ENCODE results near the gene CLDN1. TPM values are rescaled to one million over a fixed set of nuclear protein-coding genes. Genes with fewer than 3 reads are reported as not detected.

CLDN1 gene
- total RNA-seq, 2 experiments from 2014 or later = 1.6 TPM

DNA sequence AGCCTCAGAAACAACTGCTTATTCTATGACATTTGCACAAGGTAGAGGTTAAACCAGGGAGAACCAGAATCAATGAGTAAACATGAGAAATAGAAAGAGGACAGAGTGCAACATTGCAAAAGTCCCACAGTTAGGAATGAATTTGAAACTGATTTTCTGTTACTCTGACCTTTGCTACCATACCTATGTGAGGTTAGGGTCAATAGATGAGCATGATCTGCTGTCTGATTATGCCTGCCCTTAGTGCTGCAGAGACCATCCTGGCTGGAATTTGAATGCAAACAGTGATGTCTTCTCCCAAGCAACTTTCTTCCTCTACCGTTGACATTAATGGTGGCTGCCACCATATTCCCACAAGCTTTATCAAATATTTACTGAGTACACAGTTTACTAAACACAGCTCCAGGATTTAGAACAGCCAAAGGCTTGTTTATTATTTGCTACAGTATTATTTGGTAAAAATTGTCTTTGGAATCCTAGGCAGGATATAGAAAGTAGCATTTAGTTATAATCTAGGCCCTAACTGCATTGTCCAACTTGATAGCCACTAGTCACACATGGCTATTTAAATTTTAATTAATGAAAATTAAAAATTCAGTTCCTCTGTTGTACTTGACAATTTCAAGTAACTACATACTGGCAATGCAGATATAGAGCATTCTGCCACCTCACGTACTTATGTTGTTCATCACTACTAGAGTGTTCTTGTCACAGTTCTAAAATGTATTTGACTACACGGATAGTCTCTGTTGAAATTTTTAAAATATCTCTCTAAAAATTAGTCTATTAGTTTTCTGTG lies 8.9 kb upstream of the CLDN1 start:
- no peaks in the 10 kb centered on the region for H3K36me3 Mint-ChIP-seq (ENCODE audit: low read depth)
- CTCF ChIA-PET = interaction anchor here (1.4 kb wide), 1 partner anchor 9 kb away, joined by 6 read pairs; the partner anchor contains the start of gene CLDN1

DNA sequence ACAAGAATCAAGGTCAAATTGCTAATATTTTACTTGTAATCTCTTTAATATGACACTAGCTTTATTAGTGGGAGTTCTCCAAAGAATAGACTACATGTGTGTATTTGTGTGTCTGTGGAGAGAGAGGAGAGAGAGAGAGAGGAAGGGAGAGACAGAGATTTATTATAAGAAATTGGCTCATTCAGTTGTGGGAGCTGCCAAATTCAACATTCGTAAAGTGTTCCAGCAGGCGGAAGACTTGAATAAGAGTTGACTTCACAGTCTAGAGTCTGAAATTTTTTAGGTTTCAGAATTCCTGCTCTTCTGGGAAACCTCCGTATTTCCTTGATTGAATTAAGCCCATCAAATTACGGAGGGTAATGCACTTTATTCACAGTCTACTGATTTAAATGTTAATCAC lies 4.7 kb upstream of the CLDN1 start:
- POLR2A ChIA-PET = no interaction called here
- peaks cover 48% of the 10 kb centered on the region for H3K27me3 Mint-ChIP-seq
- intact Hi-C loops (cut with DNase I, micrococcal nuclease) = no loop called here

More for the DNA sequence above, 8.9 kb upstream of the CLDN1 start:
- intact Hi-C loops (cut with DNase I, micrococcal nuclease) = no loop called here
- Mint-ChIP-seq H3K27me3 (peaks cover 32% of the 10 kb centered on the region), H3K4me1 (no peaks in the 10 kb centered on the region), H3K9me3 (ENCODE audit: low read depth) (no peaks in the 10 kb centered on the region), H3K4me3 (no peak overlapping the region), H3K27ac (no peak overlapping the region)
- POLR2A ChIA-PET = no interaction called here
- ATAC-seq = no peak
- no peak for DNase-seq

DNA sequence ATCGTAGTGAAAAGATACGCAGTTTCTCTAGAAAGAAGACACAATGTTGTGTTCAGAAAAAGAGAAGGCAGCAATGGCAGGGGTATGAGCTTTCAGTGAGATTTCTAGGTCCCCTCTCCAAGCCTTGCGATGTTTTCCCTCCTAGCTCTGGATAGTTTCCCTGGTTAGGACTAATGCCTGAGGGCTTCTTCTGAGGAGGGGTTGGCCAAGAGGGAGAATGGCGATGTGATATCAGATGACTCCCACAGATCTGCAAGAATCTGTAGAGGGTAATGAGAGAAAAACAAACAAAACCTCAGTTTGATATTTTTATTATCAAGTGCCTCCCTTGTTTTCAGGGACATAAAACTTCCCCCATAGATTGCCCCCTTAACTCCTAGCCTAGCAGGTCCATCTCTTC lies 4.1 kb upstream of the CLDN1 start:
- DNase-seq (no peak), ATAC-seq (no peak)
- Mint-ChIP-seq H3K36me3 (ENCODE audit: low read depth) (no peaks in the 10 kb centered on the region), H3K27ac (no peak overlapping the region), H3K9me3 (ENCODE audit: low read depth) (no peaks in the 10 kb centered on the region), H3K4me3 (no peak overlapping the region), H3K27me3 (peaks cover 49% of the 10 kb centered on the region), H3K4me1 (peaks cover 12% of the 10 kb centered on the region)
- POLR2A ChIA-PET = no interaction called here
- CTCF ChIA-PET = no interaction called here
- intact Hi-C loops (cut with DNase I, micrococcal nuclease) = no loop called here

More for the DNA sequence above, 4.7 kb upstream of the CLDN1 start:
- Mint-ChIP-seq H3K4me1 (peaks cover 11% of the 10 kb centered on the region), H3K27ac (no peak overlapping the region), H3K36me3 (ENCODE audit: low read depth) (no peaks in the 10 kb centered on the region), H3K4me3 (no peak overlapping the region), H3K9me3 (ENCODE audit: low read depth) (no peaks in the 10 kb centered on the region)
- no peak for DNase-seq
- CTCF ChIA-PET = no interaction called here
- no peak for ATAC-seq

DNA sequence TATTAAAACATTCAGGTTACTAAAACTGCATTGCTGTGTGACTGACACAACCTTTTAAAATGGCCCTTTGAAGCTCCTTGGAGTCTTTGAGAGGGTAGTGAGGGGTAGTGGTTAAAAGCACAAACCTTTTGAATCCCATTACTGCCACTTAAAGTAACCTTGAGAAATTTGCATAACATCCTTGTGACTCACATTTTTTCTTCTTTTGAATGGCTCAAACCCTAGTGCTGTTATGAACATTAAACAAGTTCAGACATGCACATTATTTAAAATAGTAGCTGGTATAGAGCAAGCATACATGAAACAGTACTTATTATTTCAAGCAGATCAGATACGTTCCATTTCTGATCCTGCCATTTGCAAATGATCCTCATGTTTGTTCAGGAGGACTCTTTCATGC lies 3.7 kb upstream of the CLDN1 start:
- ATAC-seq = peak; percentile 50
- peaks cover 53% of the 10 kb centered on the region for H3K27me3 Mint-ChIP-seq
- POLR2A ChIA-PET = no interaction called here
- no peaks in the 10 kb centered on the region for H3K9me3 Mint-ChIP-seq (ENCODE audit: low read depth)
- no peak for DNase-seq
- intact Hi-C loops (cut with DNase I, micrococcal nuclease) = no loop called here
- H3K4me3 Mint-ChIP-seq = no peak overlapping the region
- no peaks in the 10 kb centered on the region for H3K36me3 Mint-ChIP-seq (ENCODE audit: low read depth)
- H3K27ac Mint-ChIP-seq = no peak overlapping the region
- CTCF ChIA-PET = interaction anchor here (1.7 kb wide), 1 partner anchor 99 kb away, joined by 3 read pairs; no protein-coding TSS in a partner anchor
- peaks cover 15% of the 10 kb centered on the region for H3K4me1 Mint-ChIP-seq

DNA sequence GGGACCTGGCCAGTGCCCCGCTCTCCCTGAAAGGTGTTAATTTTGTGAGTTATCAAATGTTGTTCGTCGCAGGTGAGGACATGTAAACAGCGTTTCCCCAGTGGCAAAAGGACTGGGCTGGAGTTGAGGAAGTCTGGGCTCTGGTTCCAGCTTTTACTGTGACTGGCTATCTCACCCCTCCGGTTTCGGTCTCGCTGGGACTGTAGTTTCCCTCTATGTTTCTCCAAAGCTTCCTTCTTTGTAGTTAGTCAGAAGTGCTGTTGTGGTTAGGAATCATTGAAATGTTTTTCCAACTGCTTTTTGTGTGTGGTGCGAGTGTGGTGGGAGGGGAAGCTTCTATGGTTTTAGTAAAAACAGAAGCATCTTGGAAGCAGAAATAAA lies 990 bp upstream of the CLDN1 start:
- intact Hi-C loops (cut with DNase I, micrococcal nuclease) = loop anchor here in 1 of 2 experiments (2.0 to 5.0 kb wide), 2 partner anchors 362 to 729 kb away; no protein-coding TSS in a partner anchor
- DNase-seq = no peak
- no peaks in the 10 kb centered on the region for H3K9me3 Mint-ChIP-seq (ENCODE audit: low read depth)
- H3K36me3 Mint-ChIP-seq (ENCODE audit: low read depth) = no peaks in the 10 kb centered on the region
- no peak overlapping the region for H3K4me3 Mint-ChIP-seq
- H3K27ac Mint-ChIP-seq = no peak overlapping the region
- CTCF ChIA-PET = interaction anchor here (0.7 to 3.3 kb wide), 16 partner anchors 15 to 362 kb away, joined by 3 to 16 read pairs (median 4); no protein-coding TSS in a partner anchor
- H3K27me3 Mint-ChIP-seq = peaks cover 49% of the 10 kb centered on the region
- ATAC-seq = no peak
- POLR2A ChIA-PET = no interaction called here
- peaks cover 35% of the 10 kb centered on the region for H3K4me1 Mint-ChIP-seq

DNA sequence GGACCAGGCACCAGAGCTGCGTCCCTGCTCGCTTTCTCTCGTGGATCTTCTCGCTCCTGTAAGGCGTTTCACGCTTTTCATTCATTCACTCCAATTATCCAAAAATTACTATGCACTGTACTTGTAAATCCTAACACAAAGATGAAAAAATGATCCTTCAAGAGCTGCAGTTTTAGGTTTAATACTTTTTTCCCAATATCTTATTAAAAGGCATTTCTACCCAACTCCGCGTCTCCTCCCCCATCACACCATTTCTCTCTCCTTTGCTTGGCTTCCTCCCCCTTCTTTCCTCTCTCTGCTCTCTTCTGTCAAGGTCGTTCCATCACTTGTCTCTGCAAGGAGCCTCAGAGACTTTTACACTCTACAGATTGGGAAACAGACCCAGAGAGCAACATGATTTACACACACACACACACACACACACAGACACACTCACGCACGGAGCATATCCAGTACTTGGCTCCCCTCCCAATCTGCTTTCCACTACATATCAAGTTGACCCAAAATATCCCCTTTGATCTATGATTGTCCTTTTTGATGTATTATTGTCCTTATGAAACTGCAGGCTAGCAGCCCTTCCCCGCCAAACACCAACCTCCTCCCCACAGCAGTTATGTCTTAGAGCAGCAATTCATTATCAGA lies 479 bp upstream of the CLDN1 start:
- no peaks in the 10 kb centered on the region for H3K36me3 Mint-ChIP-seq (ENCODE audit: low read depth)
- DNase-seq (no peak), ATAC-seq (no peak)
- ChIA-PET CTCF (interaction anchor here (0.6 to 3.3 kb wide), 26 partner anchors 8 to 1146 kb away, joined by 3 to 16 read pairs (median 4); no protein-coding TSS in a partner anchor), POLR2A (no interaction called here)
- peaks cover 50% of the 10 kb centered on the region for H3K27me3 Mint-ChIP-seq
- peaks cover 40% of the 10 kb centered on the region for H3K4me1 Mint-ChIP-seq
- no peak overlapping the region for H3K27ac Mint-ChIP-seq
- H3K9me3 Mint-ChIP-seq (ENCODE audit: low read depth) = no peaks in the 10 kb centered on the region
- H3K4me3 Mint-ChIP-seq = peak overlapping the region; percentile 71
- intact Hi-C loops (cut with DNase I, micrococcal nuclease) = loop anchor here (1.0 to 5.0 kb wide), 4 partner anchors 97 to 730 kb away; no protein-coding TSS in a partner anchor

DNA sequence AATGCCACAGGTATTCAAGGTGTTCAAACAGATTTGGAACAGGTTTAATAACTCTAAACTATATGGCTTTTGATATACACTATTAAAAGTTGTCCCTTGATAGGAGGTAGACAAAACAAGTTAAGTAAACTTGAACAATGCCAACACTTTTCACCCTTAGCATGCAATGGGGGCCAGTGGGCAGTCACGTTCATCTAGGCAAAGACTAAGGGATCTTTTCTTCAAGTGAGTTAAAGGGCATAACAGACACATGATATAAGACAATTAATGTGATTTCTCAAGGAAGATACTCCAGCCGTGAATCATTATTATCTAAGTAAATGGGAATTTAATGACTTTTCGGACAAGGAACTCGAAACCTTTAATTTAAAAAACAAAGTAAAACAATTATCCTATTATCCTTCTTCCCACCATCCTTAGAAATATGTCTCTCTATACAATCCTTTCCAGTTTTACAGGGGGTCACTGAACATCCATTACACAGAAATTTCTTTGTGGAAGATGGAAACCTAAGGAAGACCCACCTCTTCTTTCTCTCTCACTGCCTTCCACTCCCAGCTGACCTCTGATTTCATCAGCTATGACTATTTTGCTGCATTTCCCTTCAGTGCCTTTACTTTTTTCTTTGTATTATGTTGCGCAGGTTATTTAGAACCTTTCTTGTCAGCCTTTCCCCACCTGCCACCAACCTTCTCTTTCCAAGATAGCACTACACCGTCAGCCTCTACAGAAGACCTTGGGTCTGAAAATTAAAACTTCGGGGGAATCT lies 1.5 kb downstream of the CLDN1 start:
- ATAC-seq (no peak), DNase-seq (no peak)
- POLR2A ChIA-PET = no interaction called here
- H3K9me3 Mint-ChIP-seq (ENCODE audit: low read depth) = no peaks in the 10 kb centered on the region
- CTCF ChIA-PET = interaction anchor here (0.6 to 3.5 kb wide), 8 partner anchors 7 to 360 kb away, joined by 3 to 16 read pairs (median 5); no protein-coding TSS in a partner anchor
- H3K36me3 Mint-ChIP-seq (ENCODE audit: low read depth) = no peaks in the 10 kb centered on the region
- peak overlapping the region; percentile 71 for H3K4me3 Mint-ChIP-seq
- H3K27ac Mint-ChIP-seq = no peak overlapping the region
- peaks cover 47% of the 10 kb centered on the region for H3K27me3 Mint-ChIP-seq
- H3K4me1 Mint-ChIP-seq = peaks cover 41% of the 10 kb centered on the region
- intact Hi-C loops (cut with DNase I, micrococcal nuclease) = loop anchor here in 1 of 2 experiments (5.0 kb wide), 1 partner anchor 732 kb away; no protein-coding TSS in a partner anchor

DNA sequence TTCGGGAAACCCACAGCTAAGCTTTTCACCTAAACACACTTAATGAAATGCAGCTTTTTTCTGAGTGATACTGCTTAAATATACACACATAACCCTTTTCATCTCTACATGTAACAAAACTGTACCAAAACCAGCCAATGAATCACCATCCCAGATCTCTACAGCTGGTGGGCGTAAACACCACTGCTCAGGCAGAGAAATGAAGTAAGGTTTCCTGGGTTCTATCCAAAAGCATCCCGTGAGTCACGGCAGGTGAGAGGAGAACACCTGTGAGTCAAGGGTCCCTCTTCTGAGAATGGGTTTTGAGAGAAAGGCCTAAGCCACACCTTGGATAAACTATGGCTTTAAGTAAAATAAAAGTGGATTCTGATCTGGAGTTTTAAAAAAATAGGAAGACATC lies 2.6 kb downstream of the CLDN1 start:
- Mint-ChIP-seq H3K27ac (peak overlapping the region; percentile 79), H3K36me3 (ENCODE audit: low read depth) (no peaks in the 10 kb centered on the region), H3K4me3 (peak overlapping the region; percentile 47), H3K9me3 (ENCODE audit: low read depth) (no peaks in the 10 kb centered on the region), H3K4me1 (peaks cover 41% of the 10 kb centered on the region), H3K27me3 (peaks cover 48% of the 10 kb centered on the region)
- DNase-seq = peak; percentile 78
- POLR2A ChIA-PET = no interaction called here
- intact Hi-C loops (cut with DNase I, micrococcal nuclease) = loop anchor here (1.0 to 10.0 kb wide), 4 partner anchors 13 to 1035 kb away; no protein-coding TSS in a partner anchor
- ATAC-seq = peak; percentile 82
- CTCF ChIA-PET = interaction anchor here (0.7 to 3.5 kb wide), 5 partner anchors 13 to 790 kb away, joined by 3 to 14 read pairs (median 3); no protein-coding TSS in a partner anchor

DNA sequence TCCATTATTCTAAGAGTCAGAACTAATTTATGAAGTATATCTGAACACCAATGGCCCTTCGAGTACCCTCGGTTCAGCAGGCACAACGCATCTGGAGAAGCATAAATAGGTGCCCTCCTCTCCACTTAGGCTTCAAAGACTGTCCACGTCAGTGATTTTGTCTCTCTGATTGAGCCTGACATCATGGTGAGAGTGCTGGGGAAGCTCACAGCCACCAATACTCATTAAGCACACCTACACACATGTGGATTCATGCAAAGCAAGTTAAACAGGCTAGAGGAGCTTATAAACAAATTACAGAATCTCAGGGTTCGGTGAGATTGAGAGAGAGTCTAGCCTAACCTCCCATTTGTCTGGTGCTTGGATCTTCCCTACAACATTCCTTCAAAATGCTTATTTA lies 3.6 kb downstream of the CLDN1 start:
- no peaks in the 10 kb centered on the region for H3K9me3 Mint-ChIP-seq (ENCODE audit: low read depth)
- POLR2A ChIA-PET = no interaction called here
- peaks cover 43% of the 10 kb centered on the region for H3K27me3 Mint-ChIP-seq
- DNase-seq = peak; percentile 24
- peak; percentile 30 for ATAC-seq
- no peaks in the 10 kb centered on the region for H3K36me3 Mint-ChIP-seq (ENCODE audit: low read depth)
- intact Hi-C loops (cut with DNase I, micrococcal nuclease) = loop anchor here (1.0 to 10.0 kb wide), 3 partner anchors 12 to 1034 kb away; no protein-coding TSS in a partner anchor
- H3K27ac Mint-ChIP-seq = peak overlapping the region; percentile 79
- peak overlapping the region; percentile 18 for H3K4me3 Mint-ChIP-seq
- CTCF ChIA-PET = interaction anchor here (0.9 to 3.5 kb wide), 4 partner anchors 12 to 352 kb away, joined by 3 to 14 read pairs (median 4); no protein-coding TSS in a partner anchor
- H3K4me1 Mint-ChIP-seq = peaks cover 41% of the 10 kb centered on the region

DNA sequence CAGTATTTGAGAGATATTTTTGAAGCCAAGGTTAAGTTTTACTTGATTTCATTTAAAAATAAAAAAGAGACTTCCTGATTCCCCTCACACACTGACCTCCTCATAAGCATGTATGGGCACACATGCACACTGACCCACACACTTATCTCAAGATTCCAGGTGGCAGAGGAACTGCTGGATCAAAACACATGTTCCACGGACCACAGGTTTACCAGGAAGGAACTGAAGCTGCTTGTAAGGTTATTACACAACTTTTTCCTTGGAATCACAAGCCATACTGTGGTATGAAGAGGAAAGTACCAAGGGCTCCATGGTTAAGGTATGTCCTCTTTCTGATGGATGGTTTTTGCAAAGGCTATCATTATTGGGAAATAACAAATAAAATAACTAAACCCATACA lies 7.5 kb downstream of the CLDN1 start:
- ChIA-PET POLR2A (no interaction called here), CTCF (no interaction called here)
- peaks cover 27% of the 10 kb centered on the region for H3K27me3 Mint-ChIP-seq
- ATAC-seq = no peak
- DNase-seq = no peak
- no peak overlapping the region for H3K27ac Mint-ChIP-seq
- H3K4me3 Mint-ChIP-seq = no peak overlapping the region
- H3K36me3 Mint-ChIP-seq (ENCODE audit: low read depth) = no peaks in the 10 kb centered on the region
- peaks cover 20% of the 10 kb centered on the region for H3K4me1 Mint-ChIP-seq
- intact Hi-C loops (cut with DNase I, micrococcal nuclease) = loop anchor here in 1 of 2 experiments (5.0 to 10.0 kb wide), 2 partner anchors 107 to 1030 kb away; no protein-coding TSS in a partner anchor
- no peaks in the 10 kb centered on the region for H3K9me3 Mint-ChIP-seq (ENCODE audit: low read depth)

DNA sequence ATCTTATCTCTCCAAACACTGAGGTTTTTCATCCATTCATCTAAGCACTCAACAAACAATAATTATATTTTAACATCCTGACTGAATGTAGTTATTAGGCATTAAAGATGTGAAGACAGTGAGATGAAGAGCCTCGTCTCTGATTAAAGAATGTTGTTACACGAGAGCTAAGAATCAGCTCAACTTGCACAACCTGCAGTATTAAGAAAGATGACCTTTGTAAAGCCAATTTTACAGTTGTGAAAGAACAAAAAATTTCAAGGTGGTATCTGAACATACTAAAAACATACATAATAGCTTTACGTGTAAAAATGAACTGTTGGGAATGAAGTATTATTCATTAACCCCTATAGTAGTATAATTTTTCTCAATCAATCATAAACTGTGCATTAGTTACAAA lies 12.8 kb downstream of the CLDN1 start:
- H3K4me1 Mint-ChIP-seq = peaks cover 26% of the 10 kb centered on the region
- intact Hi-C loops (cut with DNase I, micrococcal nuclease) = loop anchor here (5.0 to 10.0 kb wide), 4 partner anchors 75 to 308 kb away; no protein-coding TSS in a partner anchor
- peaks cover 9% of the 10 kb centered on the region for H3K27me3 Mint-ChIP-seq
- no peak overlapping the region for H3K4me3 Mint-ChIP-seq
- ChIA-PET POLR2A (no interaction called here), CTCF (no interaction called here)
- DNase-seq = no peak
- no peaks in the 10 kb centered on the region for H3K36me3 Mint-ChIP-seq (ENCODE audit: low read depth)
- no peak for ATAC-seq
- H3K9me3 Mint-ChIP-seq (ENCODE audit: low read depth) = no peaks in the 10 kb centered on the region
- no peak overlapping the region for H3K27ac Mint-ChIP-seq

Data from activated CD4-positive, alpha-beta T cell treated with anti-CD3 and anti-CD28 coated beads for 36 hours (primary cell).